HG02840 (cell line): ENCODE measurements around the gene GSTA4.

Experiments
- ATAC-seq: cut with Tn5 transposase; IDR thresholded peaks from one replicate; pipeline ENCODE4 v1.9.1; 2021; ENCODE audit warnings: mild to moderate bottlenecking, moderate library complexity, moderate number of reproducible peaks; ENCODE audit not compliant: unreplicated experiment, low FRiP score

Gene GSTA4

DNA sequence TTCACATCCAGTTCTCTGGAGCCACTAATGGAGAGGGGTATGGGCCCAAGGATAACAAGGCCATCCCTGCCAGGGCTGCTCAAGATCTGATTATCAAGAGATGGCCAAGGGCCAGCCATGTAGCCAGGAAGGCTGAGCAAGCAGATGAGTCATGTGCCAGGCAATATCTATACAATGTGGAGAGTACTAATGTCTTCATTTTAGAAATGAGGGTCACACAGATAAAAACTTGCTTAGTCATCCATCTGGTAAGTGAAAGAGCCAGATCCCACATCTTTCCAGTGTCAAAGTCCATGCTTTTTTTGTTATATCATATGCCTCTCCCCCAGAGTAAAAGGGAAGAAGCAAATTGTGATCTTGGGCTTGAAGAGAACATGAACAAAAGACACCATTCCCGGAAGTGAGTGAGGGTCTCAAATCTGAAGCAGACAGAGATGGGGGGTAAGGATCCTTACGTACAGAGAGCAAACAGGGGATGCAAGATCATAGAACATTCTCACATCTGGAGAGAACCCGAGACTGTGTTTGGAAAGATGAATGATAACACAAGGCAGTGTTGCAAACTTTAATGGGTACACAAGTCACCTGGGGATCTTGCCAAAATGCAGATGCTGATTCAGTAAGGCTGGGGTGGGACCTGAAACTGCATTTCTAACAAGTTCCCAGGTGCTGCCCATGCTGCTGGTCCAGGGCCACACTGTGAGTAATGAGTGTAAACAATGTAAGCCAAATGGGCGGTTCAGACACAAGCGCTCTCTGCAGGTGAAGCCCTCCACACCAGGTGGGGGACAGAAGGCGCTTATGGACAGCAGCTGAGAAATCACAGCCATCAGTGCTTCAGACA lies 65.5 kb downstream of the GSTA4 start:
- no peak for ATAC-seq
